Fibroblast of skin of back (primary cell): ENCODE results near the gene RGL4.

Experiments
- DNase-seq: peaks from one replicate; pipeline ENCODE4 v3.0.0-alpha.2; 2013

RGL4 gene

DNA sequence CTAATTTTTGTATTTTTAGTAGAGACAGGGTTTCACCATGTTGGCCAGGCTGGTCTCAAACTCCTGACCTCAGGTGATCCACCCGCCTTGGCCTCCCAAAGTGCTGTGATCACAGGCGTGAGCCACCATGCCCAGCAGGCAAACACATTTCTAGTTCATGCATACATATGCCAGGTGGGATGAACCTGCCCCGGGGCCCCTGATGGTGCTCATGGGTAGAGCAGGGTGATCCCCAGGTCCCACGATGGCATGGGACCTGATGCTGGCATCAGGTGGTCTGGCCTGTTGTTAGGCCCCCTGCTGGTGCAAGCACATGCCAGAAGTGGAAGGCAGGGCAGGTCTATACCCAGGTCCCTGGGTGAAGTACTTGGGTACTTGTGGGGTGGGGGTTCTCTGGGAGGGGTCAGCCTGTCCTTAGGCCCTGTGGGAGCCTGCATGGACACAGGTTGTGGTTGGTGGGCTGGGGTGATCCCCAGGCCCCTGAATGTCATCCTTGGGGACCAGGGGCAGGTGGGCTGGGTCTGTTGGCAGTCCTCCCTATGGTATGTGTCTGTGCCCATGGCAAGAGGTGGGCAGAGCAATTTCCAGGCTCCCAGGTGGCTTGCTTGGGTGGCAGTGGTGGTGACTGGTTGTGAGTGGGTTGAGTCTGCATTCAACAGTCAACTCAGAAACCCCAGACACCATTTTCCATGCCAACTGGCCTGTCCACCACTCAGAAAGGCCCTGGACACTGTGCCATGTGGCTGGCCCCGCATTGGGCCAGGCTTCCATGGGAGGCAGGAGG is 9.6 kb upstream of the RGL4 start:
- DNase-seq = no peak

- no peak for DNase-seq
These were observed 8.7 kb upstream of the RGL4 start for GRCh38 chr22:23682077-23682476.

DNA sequence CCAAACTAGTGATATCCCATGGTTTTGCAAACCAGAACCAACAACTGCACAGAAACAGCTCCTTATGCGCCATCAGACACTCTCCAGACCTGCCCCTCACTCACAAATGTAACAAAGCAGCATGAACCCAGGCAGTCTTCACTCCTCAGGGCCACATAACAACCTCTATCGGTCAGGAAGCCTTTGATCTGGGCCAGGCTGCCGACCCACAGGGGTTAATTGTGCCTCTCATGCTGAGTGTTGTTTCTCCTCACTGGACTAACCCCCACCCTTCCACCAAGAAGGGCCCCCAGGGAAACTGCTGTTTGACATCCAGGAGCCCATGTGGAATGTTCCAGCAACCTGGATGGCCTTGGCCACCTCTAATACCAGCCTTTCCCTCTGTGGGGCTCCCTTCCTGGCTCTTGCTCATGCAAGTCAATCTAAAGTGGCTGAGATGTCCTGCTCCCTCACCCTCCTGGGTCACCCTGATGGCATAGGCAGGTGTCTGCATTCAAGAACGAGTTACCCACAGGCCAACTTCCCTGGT is 7.9 kb upstream of the RGL4 start:
- no peak for DNase-seq

DNA sequence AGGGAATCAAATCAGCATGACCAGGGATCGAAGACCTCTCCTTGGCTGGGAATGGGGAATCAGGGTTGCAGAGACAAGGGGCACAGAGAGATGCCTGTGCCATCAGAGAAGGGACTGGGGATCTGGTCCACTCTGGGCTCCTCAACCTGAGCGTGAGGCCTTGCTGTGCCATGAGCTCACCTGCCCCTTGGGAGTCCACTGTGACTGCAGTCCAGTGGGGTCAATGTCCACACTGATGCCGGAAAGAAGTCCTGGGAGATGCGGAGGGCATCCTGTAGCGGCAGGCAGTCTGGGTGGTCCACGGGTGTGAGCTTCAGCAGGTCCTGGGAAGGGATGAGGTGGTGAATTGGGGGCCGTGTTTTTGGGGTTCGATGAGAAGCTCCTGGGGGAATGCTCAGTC is 7.3 kb upstream of the RGL4 start:
- DNase-seq = no peak

DNA sequence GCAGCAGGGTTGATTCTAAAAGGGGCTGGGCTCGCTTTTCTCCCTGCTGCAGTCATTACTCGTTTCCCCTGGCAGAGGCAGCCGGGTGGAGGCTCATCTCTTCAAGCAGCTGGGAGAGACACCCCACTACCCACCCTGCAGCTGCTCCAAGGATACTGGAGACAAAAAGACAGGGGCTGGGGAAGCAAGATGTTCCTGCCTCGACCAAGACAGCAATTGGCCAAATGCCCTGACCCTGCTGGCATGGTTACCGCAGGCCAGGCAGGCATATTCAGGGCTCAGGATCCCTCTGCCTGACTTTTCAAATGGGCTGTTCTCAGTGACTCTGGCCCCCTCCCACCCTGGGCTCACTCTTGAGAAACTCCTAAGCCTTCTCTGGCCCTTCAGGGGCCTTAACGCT is 6.8 kb upstream of the RGL4 start:
- DNase-seq = no peak

DNA sequence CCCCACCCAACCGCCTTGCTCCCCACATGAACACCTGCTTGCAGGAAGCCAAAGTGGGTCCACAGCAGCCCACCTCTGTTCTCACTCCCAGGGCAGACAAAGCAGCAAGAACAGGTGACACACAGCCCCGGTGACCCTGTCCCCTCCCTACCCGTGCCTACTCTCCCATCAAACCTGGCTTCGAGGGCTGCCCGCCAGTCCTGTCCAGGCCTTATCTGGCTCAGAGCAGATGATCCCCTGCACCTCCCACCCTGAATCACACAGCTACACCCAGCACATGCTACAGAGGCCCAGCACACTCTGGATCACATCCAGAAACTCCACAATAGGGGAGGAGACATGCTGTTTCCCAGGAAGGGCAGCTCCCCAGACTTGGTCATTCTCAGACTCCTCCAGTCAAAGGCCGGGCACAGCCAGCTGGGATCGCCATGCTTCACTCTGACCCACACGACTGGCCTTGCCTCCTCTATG is 6.2 kb upstream of the RGL4 start:
- no peak for DNase-seq

DNA sequence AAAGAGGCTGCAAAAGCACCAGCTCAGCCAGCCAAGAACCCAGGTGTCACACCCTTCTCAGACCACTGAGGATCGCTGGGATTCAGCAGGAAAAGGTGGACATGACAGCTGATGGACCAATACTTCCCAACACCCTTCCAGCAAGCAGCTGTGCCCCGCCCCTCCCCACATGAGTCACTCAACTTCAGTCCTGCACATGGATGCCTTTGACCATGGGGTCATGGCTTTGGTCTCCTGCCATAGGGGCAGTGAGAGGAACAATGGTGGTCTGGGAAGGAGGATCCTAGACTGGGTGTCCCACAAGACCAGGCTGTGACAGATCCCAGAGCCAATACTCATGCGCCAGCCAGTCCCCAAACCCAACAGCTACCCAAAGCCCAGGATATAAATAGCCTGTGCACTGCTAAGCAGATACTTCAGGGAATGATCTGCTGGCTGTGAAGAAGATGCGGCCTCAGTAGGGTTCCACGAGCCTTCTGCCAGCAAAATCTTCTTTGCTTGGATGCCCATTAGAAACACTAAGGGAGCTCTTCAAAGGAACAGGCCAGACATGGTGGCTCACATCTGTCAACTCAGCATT is 5.5 kb upstream of the RGL4 start:
- no peak for DNase-seq

GRCh38 chr22:23686416-23687024 is 4.3 kb upstream of the RGL4 start:
- no peak for DNase-seq

- DNase-seq = no peak
These were observed 2.7 kb upstream of the RGL4 start for GRCh38 chr22:23688121-23688520.

DNA sequence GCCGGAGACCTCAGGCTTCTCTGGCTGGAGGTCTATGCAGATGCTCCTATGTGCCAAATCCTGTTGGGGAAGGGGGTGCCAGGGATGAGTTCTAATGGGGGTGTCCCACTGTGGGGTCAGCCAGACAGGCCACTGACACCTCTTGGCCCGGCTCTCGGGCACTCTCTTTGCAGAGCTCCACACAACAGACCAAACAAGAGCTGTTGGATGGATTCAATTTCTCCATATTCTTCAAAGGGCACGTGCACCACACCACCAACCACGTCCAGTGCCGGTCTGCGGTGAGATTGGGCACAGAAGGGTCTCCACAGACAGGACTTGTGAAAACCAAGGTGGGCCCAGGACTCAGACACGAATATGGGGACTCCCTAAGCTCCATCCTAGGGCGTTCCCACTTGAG is 2.2 kb upstream of the RGL4 start:
- DNase-seq = no peak

GRCh38 chr22:23689414-23689813 is 1.4 kb upstream of the RGL4 start:
- DNase-seq = no peak

GRCh38 chr22:23691748-23692423 is 1.1 kb downstream of the RGL4 start:
- DNase-seq = no peak

DNA sequence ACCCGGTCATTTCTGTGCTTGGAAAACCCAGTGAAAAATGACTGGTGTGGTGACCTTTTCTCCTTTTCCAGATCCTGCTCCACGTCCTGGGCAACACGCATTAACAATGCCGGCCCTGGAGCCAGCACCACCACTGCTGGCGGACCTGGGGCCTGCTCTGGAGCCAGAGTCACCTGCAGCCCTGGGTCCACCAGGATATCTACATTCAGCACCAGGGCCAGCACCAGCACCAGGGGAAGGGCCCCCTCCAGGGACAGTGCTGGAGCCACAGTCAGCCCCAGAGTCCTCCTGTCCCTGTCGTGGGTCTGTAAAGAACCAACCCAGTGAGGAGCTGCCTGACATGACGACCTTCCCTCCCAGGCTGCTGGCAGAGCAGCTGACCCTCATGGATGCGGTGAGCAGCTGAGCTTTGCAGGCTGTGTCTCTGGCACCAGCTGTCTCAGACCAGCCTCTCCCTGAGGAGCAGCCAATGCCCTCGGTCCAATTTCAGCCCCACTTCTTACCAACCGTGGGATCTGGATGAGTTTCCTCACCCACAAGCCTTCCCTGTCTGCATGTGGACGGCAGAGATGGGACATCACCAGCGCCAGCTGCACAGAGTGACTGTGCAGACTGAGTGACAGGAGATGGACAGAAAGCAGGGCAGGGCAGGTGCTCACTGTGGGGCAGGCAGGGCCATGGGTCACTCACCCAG is 1.9 kb downstream of the RGL4 start:
- no peak for DNase-seq

- no peak for DNase-seq
These were observed 3.3 kb downstream of the RGL4 start for GRCh38 chr22:23693979-23694680.

DNA sequence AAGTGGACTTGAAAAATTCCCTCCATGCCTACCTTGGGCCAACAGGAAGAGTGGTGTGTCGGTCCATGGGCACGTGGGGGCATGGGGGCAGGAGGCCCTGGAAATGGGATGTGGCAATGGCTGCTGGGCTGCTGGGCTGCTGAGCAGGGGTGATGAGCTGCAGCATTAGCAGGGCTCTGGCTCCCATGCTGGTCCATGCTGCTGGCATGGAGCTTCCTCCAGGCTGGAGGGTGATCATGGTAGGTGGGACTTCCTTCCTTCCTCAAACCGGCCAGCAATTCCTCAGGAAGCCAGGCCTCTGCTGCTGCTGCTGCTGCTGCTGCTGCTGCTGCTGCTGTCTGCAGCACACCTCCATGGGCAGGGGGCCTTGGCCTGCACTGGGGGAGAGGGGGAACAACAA is 4.3 kb downstream of the RGL4 start:
- no peak for DNase-seq

DNA sequence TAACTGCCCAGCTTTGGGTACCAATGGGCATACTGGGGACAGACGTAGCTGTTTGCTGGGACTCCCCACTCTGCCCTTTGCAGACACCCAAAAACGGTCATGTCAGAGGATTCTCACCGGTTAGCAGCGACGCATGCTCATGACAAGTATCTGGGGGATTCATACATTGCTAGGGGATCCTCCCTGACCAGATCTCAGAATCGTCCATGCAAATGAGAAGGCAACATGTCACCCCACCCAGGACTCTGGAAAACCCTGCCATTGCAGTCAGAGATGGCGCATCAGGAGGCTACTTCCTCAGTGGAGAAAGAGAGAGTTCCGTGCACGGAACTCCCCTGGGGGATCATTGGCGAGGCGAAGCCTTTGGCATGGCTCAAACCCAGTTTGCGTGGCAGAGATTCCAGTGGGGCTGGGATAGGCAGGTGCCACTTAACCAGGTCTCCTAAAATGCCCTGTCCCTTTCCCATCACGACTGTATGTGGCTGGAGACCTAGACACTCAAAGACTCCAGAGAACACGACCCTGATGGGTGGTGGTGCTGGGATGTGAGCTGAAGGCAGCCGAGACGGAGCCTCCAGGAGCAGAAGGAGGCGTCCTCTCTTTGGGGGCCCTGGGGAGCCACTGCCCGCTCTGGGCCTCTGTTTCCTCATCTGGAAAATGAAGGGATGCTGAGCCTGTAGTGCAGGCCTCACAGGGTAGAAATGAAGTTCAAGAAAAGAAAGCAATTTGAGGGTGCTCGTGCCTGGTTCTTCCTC is 4.9 kb downstream of the RGL4 start:
- DNase-seq = no peak

- no peak for DNase-seq
These were observed 5.6 kb downstream of the RGL4 start for GRCh38 chr22:23696326-23696851.

DNA sequence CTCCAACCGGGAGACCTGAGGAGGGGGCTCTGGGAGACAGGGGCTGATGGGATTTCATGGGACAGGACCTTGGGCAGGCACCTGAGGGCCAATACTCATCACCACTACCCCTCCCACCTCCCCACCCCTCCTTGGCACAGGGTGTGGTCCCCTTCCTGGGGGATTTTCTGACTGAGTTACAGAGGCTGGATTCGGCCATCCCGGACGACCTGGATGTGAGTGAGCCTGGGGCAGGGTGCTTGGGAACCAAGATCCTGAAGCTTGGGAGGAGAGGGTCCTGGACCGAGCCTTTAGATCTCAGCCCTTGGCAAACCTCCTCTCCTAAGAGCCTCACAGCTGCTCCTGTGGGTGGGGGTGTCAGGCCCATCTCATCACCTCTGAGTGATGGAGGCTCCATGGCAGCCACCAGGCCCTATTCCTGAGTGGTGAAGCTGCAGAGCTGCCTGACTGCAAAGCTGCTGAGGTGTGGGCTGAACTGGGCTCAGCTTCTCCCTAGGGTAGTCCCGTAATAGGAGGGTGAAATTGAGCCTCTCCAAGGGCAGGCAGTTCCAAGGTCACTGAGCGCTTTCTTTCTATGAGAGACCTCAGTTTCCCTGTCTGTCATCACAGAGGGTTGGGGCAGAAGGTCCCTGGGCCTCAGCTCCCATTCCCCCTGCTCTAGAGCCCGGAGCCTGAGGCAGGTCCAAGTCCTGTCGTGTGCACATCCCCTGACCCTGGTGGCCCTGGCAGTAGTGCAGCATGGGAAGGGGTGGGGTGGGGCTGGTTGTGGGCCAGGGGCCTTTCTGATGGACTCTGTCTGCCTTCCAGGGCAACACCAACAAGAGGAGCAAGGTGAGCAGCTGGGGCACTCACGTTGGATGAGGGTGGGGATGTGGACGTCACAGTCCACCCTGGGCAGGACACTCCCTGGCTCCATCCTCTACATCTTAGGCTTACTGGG is 6.5 kb downstream of the RGL4 start:
- no peak for DNase-seq

DNA sequence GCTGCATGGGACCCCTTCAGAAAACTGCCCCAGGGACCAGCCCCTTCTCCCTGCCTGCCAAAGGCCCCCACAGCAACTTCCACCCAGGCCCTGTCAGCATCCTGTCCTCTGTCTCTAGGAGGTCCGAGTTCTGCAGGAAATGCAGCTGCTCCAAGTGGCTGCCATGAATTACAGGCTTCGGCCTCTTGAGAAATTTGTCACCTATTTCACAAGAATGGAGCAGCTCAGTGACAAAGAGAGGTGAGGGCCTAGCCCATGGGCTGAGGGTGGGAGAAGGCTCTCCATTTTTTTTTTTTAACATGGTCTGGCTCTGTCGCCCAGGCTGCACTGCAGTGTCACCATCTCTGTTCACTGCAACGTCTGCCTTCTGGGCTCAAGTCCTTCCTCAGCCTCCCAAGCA is 7.3 kb downstream of the RGL4 start:
- no peak for DNase-seq
